Peyer's patch (tissue), 4 donors: ENCODE results near the gene CDK3. TPM values are rescaled to one million over a fixed set of nuclear protein-coding genes. Genes with fewer than 3 reads are reported as not detected.
"Not testable (repeated sequence)": the region's sequence is repeated elsewhere in the genome, so short reads cannot be mapped to it uniquely, and the experiment has no call there.

Experiments
- DNase-seq, 3 donors: peaks; one replicate each; pipeline ENCODE4 v3.0.0-alpha.2; 2017 to 2019
- H3K27ac ChIP-seq, 4 donors: fragments of 200-600 bp; sonication (generic); one replicate each; pipeline ENCODE4 v1.5.1; 2016 to 2019
- H3K27me3 ChIP-seq, 2 donors: fragments of 200-600 bp; sonication (generic); one replicate each; pipeline ENCODE4 v1.5.1; 2019
- H3K36me3 ChIP-seq, 3 donors: fragments of 200-600 bp; sonication (generic); one replicate each; pipeline ENCODE4 v1.5.1; 2016 to 2019
- H3K4me1 ChIP-seq, 4 donors: fragments of 200-600 bp; sonication (generic); one replicate each; pipeline ENCODE4 v1.5.1; 2016 to 2019
- H3K4me3 ChIP-seq, 4 donors: fragments of 200-600 bp; sonication (generic); 1 replicate in 3 of 4; 2 replicates in 1 of 4; pipeline ENCODE4 v1.5.1; 2016 to 2019; ENCODE audit warnings: mild to moderate bottlenecking in 1 of 4
- H3K9me3 ChIP-seq, 4 donors: fragments of 200-600 bp; sonication (generic); one replicate each; pipeline ENCODE4 v1.5.1; 2016 to 2019; ENCODE audit warnings: mild to moderate bottlenecking in 1 of 4
- CTCF ChIP-seq, 6 experiments: fragments of 450-650 bp in 4 of 6; fragments of 200-600 bp in 2 of 6; sonication (generic) in 1 of 6; IDR thresholded peaks; one replicate each; pipeline ENCODE4 v1.5.1; 2017 to 2019; ENCODE audit warnings: antibody characterized with exemption in 6 of 6, mild to moderate bottlenecking in 3 of 6, moderate library complexity in 1 of 6
- POLR2A ChIP-seq, 2 donors: fragments of 450-650 bp; IDR thresholded peaks; one replicate each; pipeline ENCODE4 v1.5.1; 2017; ENCODE audit warnings: antibody characterized with exemption in 2 of 2, mild to moderate bottlenecking in 2 of 2, moderate library complexity in 2 of 2
- total RNA-seq, 4 donors: library from RNA; depleted of rRNA; stranded (reverse); fragments of >200 nt; gene quantifications; one replicate each; pipeline ENCODE4 v1.1.0, GENCODE V29; 2016

CDK3 gene
- total RNA-seq, 4 donors from 2014 or later = 11.7 to 38.7 (median 23.5) TPM

GRCh38 chr17:76039121-76039520 lies 38.5 kb downstream of the CDK3 start:
- no peaks in the 10 kb centered on the region for H3K27me3 ChIP-seq
- peaks cover 0 to 67% (median 0%) of the 10 kb centered on the region in 3 donors for H3K36me3 ChIP-seq
- TF ChIP-seq CTCF (IDR thresholded peaks at IDR 0.05) (no peak), POLR2A (IDR thresholded peaks at IDR 0.05) (no peak)
- no peak overlapping the region for H3K4me3 ChIP-seq
- H3K27ac ChIP-seq = peak overlapping the region in 1 of 4 donors; percentile 62
- H3K4me1 ChIP-seq = no peaks in the 10 kb centered on the region
- no peak for DNase-seq
- no peaks in the 10 kb centered on the region for H3K9me3 ChIP-seq

- TF ChIP-seq POLR2A (IDR thresholded peaks at IDR 0.05) = no peak
- Histone ChIP-seq H3K27ac (peak overlapping the region in 1 of 4 donors; percentile 62), H3K4me1 (no peaks in the 10 kb centered on the region), H3K27me3 (no peaks in the 10 kb centered on the region), H3K4me3 (no peak overlapping the region), H3K9me3 (no peaks in the 10 kb centered on the region), H3K36me3 (peaks cover 0 to 79% (median 0%) of the 10 kb centered on the region in 3 donors)
- no peak for DNase-seq
These were observed 39.7 kb downstream of the CDK3 start for GRCh38 chr17:76040376-76040775.

- not testable (repeated sequence) for H3K27me3 ChIP-seq, H3K27ac ChIP-seq, DNase-seq, H3K4me3 ChIP-seq, H3K9me3 ChIP-seq, H3K4me1 ChIP-seq
- peaks cover 0 to 100% (median 0%) of the 10 kb centered on the region in 3 donors for H3K36me3 ChIP-seq
These were observed 42.2 kb downstream of the CDK3 start for GRCh38 chr17:76042868-76043267.

- not testable (repeated sequence) for H3K27ac ChIP-seq, H3K9me3 ChIP-seq, DNase-seq, H3K4me1 ChIP-seq, H3K4me3 ChIP-seq, H3K27me3 ChIP-seq
- peaks cover 0 to 100% (median 0%) of the 10 kb centered on the region in 3 donors for H3K36me3 ChIP-seq
These were observed 43.9 kb downstream of the CDK3 start for GRCh38 chr17:76044475-76045007.

GRCh38 chr17:76046064-76046463 lies 45.4 kb downstream of the CDK3 start:
- H3K27me3 ChIP-seq = no peaks in the 10 kb centered on the region
- H3K27ac ChIP-seq = no peak overlapping the region
- H3K36me3 ChIP-seq = peaks cover 0 to 99% (median 0%) of the 10 kb centered on the region in 3 donors
- H3K9me3 ChIP-seq = no peaks in the 10 kb centered on the region
- H3K4me1 ChIP-seq = no peaks in the 10 kb centered on the region
- TF ChIP-seq POLR2A (IDR thresholded peaks at IDR 0.05) = no peak
- TF ChIP-seq CTCF (IDR thresholded peaks at IDR 0.05) = no peak
- no peak overlapping the region for H3K4me3 ChIP-seq
- no peak for DNase-seq

- no peaks in the 10 kb centered on the region for H3K9me3 ChIP-seq
- H3K36me3 ChIP-seq = peaks cover 0 to 91% (median 0%) of the 10 kb centered on the region in 3 donors
- no peak overlapping the region for H3K4me3 ChIP-seq
- no peaks in the 10 kb centered on the region for H3K4me1 ChIP-seq
- no peaks in the 10 kb centered on the region for H3K27me3 ChIP-seq
- no peak overlapping the region for H3K27ac ChIP-seq
- DNase-seq = no peak
- TF ChIP-seq CTCF (IDR thresholded peaks at IDR 0.05) (no peak), POLR2A (IDR thresholded peaks at IDR 0.05) (no peak)
These were observed 47.5 kb downstream of the CDK3 start for GRCh38 chr17:76048025-76048605.

- H3K27me3 ChIP-seq = no peaks in the 10 kb centered on the region
- no peaks in the 10 kb centered on the region for H3K4me1 ChIP-seq
- no peak overlapping the region for H3K4me3 ChIP-seq
- H3K36me3 ChIP-seq = peaks cover 0 to 90% (median 0%) of the 10 kb centered on the region in 3 donors
- no peak overlapping the region for H3K27ac ChIP-seq
- no peak for DNase-seq
- no peaks in the 10 kb centered on the region for H3K9me3 ChIP-seq
- no peak for TF ChIP-seq CTCF (IDR thresholded peaks at IDR 0.05)
- TF ChIP-seq POLR2A (IDR thresholded peaks at IDR 0.05) = no peak
These were observed 48.1 kb downstream of the CDK3 start for GRCh38 chr17:76048711-76049110.
